PFSK-1 (cell line): Measurements from ENCODE around the gene HBA2.

Source experiments
- FOXP2 ChIP-seq: optimal IDR thresholded peaks from 2 replicates; pipeline ENCODE3; 2011; ENCODE audit warnings: borderline replicate concordance, control low read depth, inconsistent platforms; ENCODE audit not compliant: insufficient read depth; ENCODE audit errors: extremely low read length, extremely low read depth
- POLR2AphosphoS5 ChIP-seq: IDR thresholded peaks from 2 replicates; pipeline ENCODE4 v1.6.1; 2012; ENCODE audit warnings: low read depth, mild to moderate bottlenecking, control low read depth, low read length, moderate library complexity
- SIN3A ChIP-seq: IDR thresholded peaks from 2 replicates; pipeline ENCODE4 v1.6.1; 2012; ENCODE audit warnings: mild to moderate bottlenecking, low read length, moderate library complexity, borderline replicate concordance; ENCODE audit not compliant: insufficient read depth
- TAF1 ChIP-seq: IDR thresholded peaks from 2 replicates; pipeline ENCODE4 v1.6.1; 2012; ENCODE audit warnings: low read length, control low read depth, borderline replicate concordance; ENCODE audit not compliant: insufficient read depth
- TF ChIP-seq, protein P1 (sequence below), 2 experiments: IDR thresholded peaks; 2 replicates each; pipeline versions ENCODE4 v1.6.1 to v1.8.0; 2011 to 2012; ENCODE audit warnings: low read depth in 2 of 2, low read length in 2 of 2, control low read depth in 1 of 2, inconsistent platforms in 1 of 2, mild to moderate bottlenecking in 1 of 2, moderate library complexity in 1 of 2; ENCODE audit not compliant: insufficient read depth in 1 of 2

Gene HBA2

DNA sequence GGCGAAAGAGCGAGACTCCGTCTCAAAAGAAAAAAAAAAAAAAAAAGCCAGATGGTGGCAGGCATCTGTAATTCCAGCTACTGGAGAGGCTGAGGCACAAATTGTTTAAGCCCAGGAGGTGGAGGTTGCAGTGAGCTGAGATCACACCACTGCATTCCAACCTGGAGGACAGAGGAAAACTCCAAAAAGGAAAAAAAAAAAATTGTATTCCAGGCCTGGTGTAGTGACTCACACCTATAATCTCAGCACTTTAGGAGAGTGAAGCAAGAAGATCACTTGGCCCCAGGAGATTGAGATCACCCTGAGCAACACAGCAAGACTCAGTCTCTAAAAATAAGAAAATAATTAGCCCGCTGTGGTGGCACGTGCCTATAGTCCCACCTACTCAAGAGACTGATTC is 27.7 kb downstream of the HBA2 start:
- no peak for TF ChIP-seq POLR2AphosphoS5
- TF ChIP-seq TAF1, result no peak
- no peak for TF ChIP-seq FOXP2
- TF ChIP-seq, protein P1, sequence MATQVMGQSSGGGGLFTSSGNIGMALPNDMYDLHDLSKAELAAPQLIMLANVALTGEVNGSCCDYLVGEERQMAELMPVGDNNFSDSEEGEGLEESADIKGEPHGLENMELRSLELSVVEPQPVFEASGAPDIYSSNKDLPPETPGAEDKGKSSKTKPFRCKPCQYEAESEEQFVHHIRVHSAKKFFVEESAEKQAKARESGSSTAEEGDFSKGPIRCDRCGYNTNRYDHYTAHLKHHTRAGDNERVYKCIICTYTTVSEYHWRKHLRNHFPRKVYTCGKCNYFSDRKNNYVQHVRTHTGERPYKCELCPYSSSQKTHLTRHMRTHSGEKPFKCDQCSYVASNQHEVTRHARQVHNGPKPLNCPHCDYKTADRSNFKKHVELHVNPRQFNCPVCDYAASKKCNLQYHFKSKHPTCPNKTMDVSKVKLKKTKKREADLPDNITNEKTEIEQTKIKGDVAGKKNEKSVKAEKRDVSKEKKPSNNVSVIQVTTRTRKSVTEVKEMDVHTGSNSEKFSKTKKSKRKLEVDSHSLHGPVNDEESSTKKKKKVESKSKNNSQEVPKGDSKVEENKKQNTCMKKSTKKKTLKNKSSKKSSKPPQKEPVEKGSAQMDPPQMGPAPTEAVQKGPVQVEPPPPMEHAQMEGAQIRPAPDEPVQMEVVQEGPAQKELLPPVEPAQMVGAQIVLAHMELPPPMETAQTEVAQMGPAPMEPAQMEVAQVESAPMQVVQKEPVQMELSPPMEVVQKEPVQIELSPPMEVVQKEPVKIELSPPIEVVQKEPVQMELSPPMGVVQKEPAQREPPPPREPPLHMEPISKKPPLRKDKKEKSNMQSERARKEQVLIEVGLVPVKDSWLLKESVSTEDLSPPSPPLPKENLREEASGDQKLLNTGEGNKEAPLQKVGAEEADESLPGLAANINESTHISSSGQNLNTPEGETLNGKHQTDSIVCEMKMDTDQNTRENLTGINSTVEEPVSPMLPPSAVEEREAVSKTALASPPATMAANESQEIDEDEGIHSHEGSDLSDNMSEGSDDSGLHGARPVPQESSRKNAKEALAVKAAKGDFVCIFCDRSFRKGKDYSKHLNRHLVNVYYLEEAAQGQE (IDR thresholded peaks at IDR 0.05; ENCODE audit: insufficient read depth in 1 of 2, low read depth in 2 of 2, low read length in 2 of 2), result no peak

DNA sequence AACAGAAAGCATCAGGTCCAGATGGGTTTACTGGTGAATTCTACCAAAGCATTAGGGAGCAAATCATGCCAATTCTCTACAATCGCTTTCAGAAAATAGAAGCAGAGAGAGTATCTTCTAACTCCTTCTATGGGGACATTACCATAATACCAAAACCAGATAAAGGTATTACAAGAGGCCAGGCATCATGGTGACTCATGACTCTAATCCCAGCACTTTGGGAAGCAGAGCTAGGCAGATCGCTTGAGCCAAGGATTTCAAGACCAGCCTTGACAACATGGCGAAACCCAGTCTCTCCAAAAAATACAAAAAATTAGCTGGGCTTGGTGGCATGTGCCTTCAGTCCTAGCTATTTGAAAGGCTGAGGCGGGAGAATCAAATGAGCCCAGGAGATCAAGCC is 30.6 kb downstream of the HBA2 start:
- TF ChIP-seq SIN3A (no peak), POLR2AphosphoS5 (no peak), FOXP2 (no peak), TAF1 (no peak)
- TF ChIP-seq, protein P1 (IDR thresholded peaks at IDR 0.05; ENCODE audit: insufficient read depth in 1 of 2, low read depth in 2 of 2, low read length in 2 of 2), result no peak

DNA sequence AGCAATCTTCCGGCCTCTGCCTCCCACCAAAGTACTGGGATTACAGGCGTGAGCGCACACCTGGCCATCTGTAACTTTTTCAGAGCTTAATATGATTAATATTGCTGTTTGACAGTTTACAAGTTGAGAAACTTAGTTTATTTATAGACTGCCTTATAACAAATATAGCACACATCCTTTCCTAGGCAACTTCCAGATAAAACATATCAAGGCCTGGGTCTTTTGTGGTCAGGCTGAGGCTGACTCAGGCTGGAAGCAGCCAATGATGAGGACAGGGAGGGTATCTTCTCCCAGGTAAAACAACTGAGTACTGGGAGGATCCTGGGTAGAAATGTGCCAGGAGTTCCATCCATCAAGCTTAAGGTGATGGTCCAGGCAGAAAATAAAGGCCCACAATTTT is 40.3 kb downstream of the HBA2 start:
- no peak for TF ChIP-seq TAF1
- TF ChIP-seq POLR2AphosphoS5, result no peak
- TF ChIP-seq, protein P1 (IDR thresholded peaks at IDR 0.05; ENCODE audit: insufficient read depth in 1 of 2, low read depth in 2 of 2, low read length in 2 of 2), result no peak
- TF ChIP-seq FOXP2, result no peak
- no peak for TF ChIP-seq SIN3A

DNA sequence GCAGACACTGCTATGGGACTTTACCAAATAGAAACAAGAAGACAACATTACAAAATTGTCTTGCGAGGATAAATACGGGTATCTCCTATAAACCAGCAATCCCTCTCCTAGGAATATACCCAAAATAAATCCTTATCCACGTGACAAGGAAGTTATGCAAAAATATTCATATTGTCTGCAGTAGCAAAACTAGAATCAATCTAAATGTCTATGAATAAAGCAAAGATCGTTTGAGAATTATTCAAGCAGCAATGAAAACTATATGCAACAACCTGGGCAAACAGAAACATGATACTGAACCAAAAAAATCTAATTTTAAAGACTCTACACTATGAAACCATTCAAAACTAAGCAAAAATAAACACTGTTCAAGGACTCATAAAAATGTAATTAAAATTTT is 47.3 kb downstream of the HBA2 start:
- TF ChIP-seq POLR2AphosphoS5 (no peak), FOXP2 (no peak)
